HEK293 (cell line): Measurements from ENCODE around the gene S100A2.

Experiments
- CTCF ChIA-PET: fragments of 350-600 bp; formaldehyde crosslinking; extraction: SDS; loops from one replicate; lab custom pipeline; 2021; ENCODE audit warnings: antibody characterized with exemption; lab: Yijun Ruan, JAX
- POLR2A ChIA-PET: fragments of 300-600 bp; formaldehyde crosslinking; extraction: SDS; loops from one replicate; lab custom pipeline; 2020; ENCODE audit warnings: antibody characterized with exemption, inconsistent platforms; lab: Yijun Ruan, JAX
- H3K27ac ChIP-seq: fragments of 200-500 bp; sonication (Bioruptor generic); 2 replicates; pipeline ENCODE4 v1.5.1; 2014; ENCODE audit warnings: low read depth, low read length, control low read depth, inconsistent platforms; ENCODE audit errors: extremely low read depth
- H3K36me3 ChIP-seq, 2 experiments: fragments of 200-500 bp in 1 of 2; sonication (Bioruptor generic) in 1 of 2; 1 replicate in 1 of 2; 2 replicates in 1 of 2; pipeline ENCODE4 v1.5.1; 2014 to 2017; ENCODE audit warnings: inconsistent platforms in 2 of 2, low read length in 2 of 2; ENCODE audit not compliant: control insufficient read depth in 2 of 2, insufficient read depth in 1 of 2
- H3K4me1 ChIP-seq: fragments of 200-500 bp; sonication (Bioruptor generic); 2 replicates; pipeline ENCODE4 v1.5.1; 2014; ENCODE audit warnings: mild to moderate bottlenecking, low read length, inconsistent platforms; ENCODE audit not compliant: control insufficient read depth, insufficient read depth
- H3K4me3 ChIP-seq: 2 replicates; pipeline ENCODE4 v1.5.1; 2011; ENCODE audit warnings: low read depth, mild to moderate bottlenecking, control low read depth, low read length, moderate library complexity
- H3K9me3 ChIP-seq: fragments of 200-500 bp; sonication (Bioruptor generic); 2 replicates; pipeline ENCODE4 v1.5.1; 2014; ENCODE audit warnings: low read depth, low read length, inconsistent platforms; ENCODE audit not compliant: control insufficient read depth, insufficient read depth
- KLF1 ChIP-seq: fragments of 450-650 bp; formaldehyde crosslinking; IDR thresholded peaks from 2 replicates; pipeline ENCODE4 v1.5.1; 2016; ENCODE audit warnings: missing biosample characterization, missing genetic modification characterization
- OVOL3 ChIP-seq: fragments of 450-650 bp; formaldehyde crosslinking; IDR thresholded peaks from 2 replicates; pipeline ENCODE4 v1.5.1; 2016; ENCODE audit warnings: missing biosample characterization, missing genetic modification characterization
- ZFHX2 ChIP-seq: fragments of 450-650 bp; formaldehyde crosslinking; conservative IDR thresholded peaks from 2 replicates; pipeline ENCODE4 v1.5.1; 2016; ENCODE audit warnings: missing biosample characterization, missing genetic modification characterization
- ZFP3 ChIP-seq: fragments of 450-650 bp; formaldehyde crosslinking; IDR thresholded peaks from 2 replicates; pipeline ENCODE4 v1.5.1; 2016; ENCODE audit warnings: low read depth, missing biosample characterization, missing genetic modification characterization
- ZNF155 ChIP-seq: fragments of 450-650 bp; formaldehyde crosslinking; IDR thresholded peaks from 2 replicates; pipeline ENCODE4 v1.5.1; 2016; ENCODE audit warnings: missing biosample characterization, missing genetic modification characterization
- ZNF169 ChIP-seq: fragments of 450-650 bp; formaldehyde crosslinking; IDR thresholded peaks from 2 replicates; pipeline ENCODE4 v1.5.1; 2016; ENCODE audit warnings: missing biosample characterization, missing genetic modification characterization
- ZNF214 ChIP-seq: fragments of 450-650 bp; formaldehyde crosslinking; IDR thresholded peaks from 2 replicates; pipeline ENCODE4 v1.5.1; 2017; ENCODE audit warnings: missing biosample characterization, mild to moderate bottlenecking, missing genetic modification characterization, borderline replicate concordance
- ZNF341 ChIP-seq: fragments of 450-650 bp; formaldehyde crosslinking; IDR thresholded peaks from 2 replicates; pipeline ENCODE4; 2016; ENCODE audit warnings: low read depth, missing biosample characterization, missing genetic modification characterization
- ZNF510 ChIP-seq: fragments of 450-650 bp; formaldehyde crosslinking; IDR thresholded peaks from 2 replicates; pipeline ENCODE4 v1.5.1; 2018; ENCODE audit warnings: mild to moderate bottlenecking, missing genetic modification characterization, missing biosample characterization; ENCODE audit not compliant: insufficient replicate concordance
- ZNF560 ChIP-seq: fragments of 450-650 bp; formaldehyde crosslinking; IDR thresholded peaks from 2 replicates; pipeline ENCODE4 v1.5.1; 2017; ENCODE audit warnings: missing biosample characterization, missing genetic modification characterization, borderline replicate concordance
- ZNF610 ChIP-seq: fragments of 450-650 bp; formaldehyde crosslinking; IDR thresholded peaks from 2 replicates; pipeline ENCODE4 v1.5.1; 2016; ENCODE audit warnings: missing biosample characterization, missing genetic modification characterization, borderline replicate concordance
- ZNF621 ChIP-seq: fragments of 450-650 bp; formaldehyde crosslinking; IDR thresholded peaks from 2 replicates; pipeline ENCODE4 v1.5.1; 2017; ENCODE audit warnings: missing biosample characterization, missing genetic modification characterization
- ZNF629 ChIP-seq: fragments of 450-650 bp; formaldehyde crosslinking; IDR thresholded peaks from 2 replicates; pipeline ENCODE4 v1.5.1; 2017; ENCODE audit warnings: missing biosample characterization, missing genetic modification characterization
- ZNF701 ChIP-seq: fragments of 450-650 bp; formaldehyde crosslinking; IDR thresholded peaks from 2 replicates; pipeline ENCODE4 v1.5.1; 2016; ENCODE audit warnings: missing biosample characterization, missing genetic modification characterization
- ZSCAN23 ChIP-seq: fragments of 450-650 bp; formaldehyde crosslinking; IDR thresholded peaks from 2 replicates; pipeline ENCODE4 v1.5.1; 2016; ENCODE audit warnings: missing biosample characterization, missing genetic modification characterization
- TF ChIP-seq, protein P1 (sequence below): fragments of 450-650 bp; formaldehyde crosslinking; IDR thresholded peaks from 2 replicates; pipeline ENCODE4 v1.5.1; 2016; ENCODE audit warnings: missing biosample characterization, missing genetic modification characterization
- TF ChIP-seq, protein P2 (sequence below): fragments of 450-650 bp; formaldehyde crosslinking; IDR thresholded peaks from 2 replicates; pipeline ENCODE4 v1.5.1; 2016; ENCODE audit warnings: missing biosample characterization, missing genetic modification characterization, low read depth
- TF ChIP-seq, protein P3 (sequence below): fragments of 450-650 bp; formaldehyde crosslinking; IDR thresholded peaks from 2 replicates; pipeline ENCODE4 v1.5.1; 2016; ENCODE audit warnings: missing biosample characterization, missing genetic modification characterization
- TF ChIP-seq, protein P4 (sequence below): fragments of 450-650 bp; formaldehyde crosslinking; IDR thresholded peaks from 2 replicates; pipeline ENCODE4 v1.5.1; 2017; ENCODE audit warnings: missing biosample characterization, mild to moderate bottlenecking, missing genetic modification characterization, moderate library complexity
- TF ChIP-seq, protein P5 (sequence below): fragments of 450-650 bp; formaldehyde crosslinking; IDR thresholded peaks from 2 replicates; pipeline ENCODE4 v1.5.1; 2016; ENCODE audit warnings: missing biosample characterization, missing genetic modification characterization
- TF ChIP-seq, protein P6 (sequence below): fragments of 450-650 bp; formaldehyde crosslinking; IDR thresholded peaks from 2 replicates; pipeline ENCODE4 v1.5.1; 2016; ENCODE audit warnings: missing biosample characterization, missing genetic modification characterization

The S100A2 gene

DNA sequence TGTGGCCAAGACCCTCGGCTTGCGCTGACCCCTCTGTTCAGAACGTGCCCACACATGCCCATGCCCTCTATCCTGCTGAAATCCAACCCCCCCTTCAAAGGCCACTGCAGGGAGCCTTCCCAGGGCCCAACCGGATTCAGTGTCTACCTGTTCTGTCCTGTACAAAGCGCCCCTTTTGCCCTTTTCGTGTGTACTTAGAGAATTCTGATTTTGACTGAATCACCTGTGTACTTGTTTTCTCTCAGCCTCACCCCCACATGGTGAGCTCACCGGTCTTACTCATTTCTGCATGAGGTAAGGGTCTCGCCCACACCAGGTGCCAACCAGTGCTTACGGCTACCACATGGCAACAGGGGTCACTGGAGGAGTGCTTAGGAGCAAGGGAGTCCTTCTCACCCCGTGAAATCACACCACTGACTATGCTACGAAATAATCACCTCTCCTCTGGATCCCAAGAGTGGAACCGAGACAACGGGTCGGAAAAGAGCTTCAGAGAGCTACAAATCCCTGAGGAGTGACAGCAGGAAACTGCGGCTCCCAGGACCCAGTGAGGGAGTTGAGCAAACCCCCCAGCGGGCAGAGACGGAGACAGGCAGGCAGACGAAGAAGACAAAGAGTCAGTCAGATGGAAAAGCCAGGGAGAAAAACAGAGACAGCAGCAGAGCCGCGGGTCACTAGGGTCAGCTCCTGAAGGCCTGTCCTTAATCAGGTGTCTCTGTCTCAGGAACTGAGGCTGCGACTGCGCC lies 2.1 kb upstream of the S100A2 start (continued):
- TF ChIP-seq, protein P1, sequence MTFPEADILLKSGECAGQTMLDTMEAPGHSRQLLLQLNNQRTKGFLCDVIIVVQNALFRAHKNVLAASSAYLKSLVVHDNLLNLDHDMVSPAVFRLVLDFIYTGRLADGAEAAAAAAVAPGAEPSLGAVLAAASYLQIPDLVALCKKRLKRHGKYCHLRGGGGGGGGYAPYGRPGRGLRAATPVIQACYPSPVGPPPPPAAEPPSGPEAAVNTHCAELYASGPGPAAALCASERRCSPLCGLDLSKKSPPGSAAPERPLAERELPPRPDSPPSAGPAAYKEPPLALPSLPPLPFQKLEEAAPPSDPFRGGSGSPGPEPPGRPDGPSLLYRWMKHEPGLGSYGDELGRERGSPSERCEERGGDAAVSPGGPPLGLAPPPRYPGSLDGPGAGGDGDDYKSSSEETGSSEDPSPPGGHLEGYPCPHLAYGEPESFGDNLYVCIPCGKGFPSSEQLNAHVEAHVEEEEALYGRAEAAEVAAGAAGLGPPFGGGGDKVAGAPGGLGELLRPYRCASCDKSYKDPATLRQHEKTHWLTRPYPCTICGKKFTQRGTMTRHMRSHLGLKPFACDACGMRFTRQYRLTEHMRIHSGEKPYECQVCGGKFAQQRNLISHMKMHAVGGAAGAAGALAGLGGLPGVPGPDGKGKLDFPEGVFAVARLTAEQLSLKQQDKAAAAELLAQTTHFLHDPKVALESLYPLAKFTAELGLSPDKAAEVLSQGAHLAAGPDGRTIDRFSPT: peak; percentile 52; the same call in 1 of the 2 replicates
- TF ChIP-seq ZFHX2 (tag by site-specific recombination) (peak; percentile 75), ZNF214 (tag by site-specific recombination) (no peak), ZNF169 (tag by site-specific recombination) (no peak), ZNF610 (tag by site-specific recombination) (no peak), ZFP3 (tag by site-specific recombination) (no peak), KLF1 (tag by site-specific recombination) (no peak), ZNF155 (tag by site-specific recombination) (no peak), ZNF629 (tag by site-specific recombination) (peak; percentile 67), ZNF560 (tag by site-specific recombination) (no peak), ZSCAN23 (no peak)
- TF ChIP-seq, protein P2, sequence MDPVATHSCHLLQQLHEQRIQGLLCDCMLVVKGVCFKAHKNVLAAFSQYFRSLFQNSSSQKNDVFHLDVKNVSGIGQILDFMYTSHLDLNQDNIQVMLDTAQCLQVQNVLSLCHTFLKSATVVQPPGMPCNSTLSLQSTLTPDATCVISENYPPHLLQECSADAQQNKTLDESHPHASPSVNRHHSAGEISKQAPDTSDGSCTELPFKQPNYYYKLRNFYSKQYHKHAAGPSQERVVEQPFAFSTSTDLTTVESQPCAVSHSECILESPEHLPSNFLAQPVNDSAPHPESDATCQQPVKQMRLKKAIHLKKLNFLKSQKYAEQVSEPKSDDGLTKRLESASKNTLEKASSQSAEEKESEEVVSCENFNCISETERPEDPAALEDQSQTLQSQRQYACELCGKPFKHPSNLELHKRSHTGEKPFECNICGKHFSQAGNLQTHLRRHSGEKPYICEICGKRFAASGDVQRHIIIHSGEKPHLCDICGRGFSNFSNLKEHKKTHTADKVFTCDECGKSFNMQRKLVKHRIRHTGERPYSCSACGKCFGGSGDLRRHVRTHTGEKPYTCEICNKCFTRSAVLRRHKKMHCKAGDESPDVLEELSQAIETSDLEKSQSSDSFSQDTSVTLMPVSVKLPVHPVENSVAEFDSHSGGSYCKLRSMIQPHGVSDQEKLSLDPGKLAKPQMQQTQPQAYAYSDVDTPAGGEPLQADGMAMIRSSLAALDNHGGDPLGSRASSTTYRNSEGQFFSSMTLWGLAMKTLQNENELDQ (tag by site-specific recombination): no peak
- TF ChIP-seq, protein P3, sequence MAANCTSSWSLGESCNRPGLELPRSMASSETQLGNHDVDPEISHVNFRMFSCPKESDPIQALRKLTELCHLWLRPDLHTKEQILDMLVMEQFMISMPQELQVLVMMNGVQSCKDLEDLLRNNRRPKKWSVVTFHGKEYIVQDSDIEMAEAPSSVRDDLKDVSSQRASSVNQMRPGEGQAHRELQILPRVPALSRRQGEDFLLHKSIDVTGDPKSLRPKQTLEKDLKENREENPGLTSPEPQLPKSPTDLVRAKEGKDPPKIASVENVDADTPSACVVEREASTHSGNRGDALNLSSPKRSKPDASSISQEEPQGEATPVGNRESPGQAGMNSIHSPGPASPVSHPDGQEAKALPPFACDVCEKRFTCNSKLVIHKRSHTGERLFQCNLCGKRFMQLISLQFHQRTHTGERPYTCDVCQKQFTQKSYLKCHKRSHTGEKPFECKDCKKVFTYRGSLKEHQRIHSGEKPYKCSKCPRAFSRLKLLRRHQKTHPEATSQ: no peak
- TF ChIP-seq, protein P4, sequence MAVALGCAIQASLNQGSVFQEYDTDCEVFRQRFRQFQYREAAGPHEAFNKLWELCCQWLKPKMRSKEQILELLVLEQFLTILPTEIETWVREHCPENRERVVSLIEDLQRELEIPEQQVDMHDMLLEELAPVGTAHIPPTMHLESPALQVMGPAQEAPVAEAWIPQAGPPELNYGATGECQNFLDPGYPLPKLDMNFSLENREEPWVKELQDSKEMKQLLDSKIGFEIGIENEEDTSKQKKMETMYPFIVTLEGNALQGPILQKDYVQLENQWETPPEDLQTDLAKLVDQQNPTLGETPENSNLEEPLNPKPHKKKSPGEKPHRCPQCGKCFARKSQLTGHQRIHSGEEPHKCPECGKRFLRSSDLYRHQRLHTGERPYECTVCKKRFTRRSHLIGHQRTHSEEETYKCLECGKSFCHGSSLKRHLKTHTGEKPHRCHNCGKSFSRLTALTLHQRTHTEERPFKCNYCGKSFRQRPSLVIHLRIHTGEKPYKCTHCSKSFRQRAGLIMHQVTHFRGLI (tag by site-specific recombination): no peak

DNA sequence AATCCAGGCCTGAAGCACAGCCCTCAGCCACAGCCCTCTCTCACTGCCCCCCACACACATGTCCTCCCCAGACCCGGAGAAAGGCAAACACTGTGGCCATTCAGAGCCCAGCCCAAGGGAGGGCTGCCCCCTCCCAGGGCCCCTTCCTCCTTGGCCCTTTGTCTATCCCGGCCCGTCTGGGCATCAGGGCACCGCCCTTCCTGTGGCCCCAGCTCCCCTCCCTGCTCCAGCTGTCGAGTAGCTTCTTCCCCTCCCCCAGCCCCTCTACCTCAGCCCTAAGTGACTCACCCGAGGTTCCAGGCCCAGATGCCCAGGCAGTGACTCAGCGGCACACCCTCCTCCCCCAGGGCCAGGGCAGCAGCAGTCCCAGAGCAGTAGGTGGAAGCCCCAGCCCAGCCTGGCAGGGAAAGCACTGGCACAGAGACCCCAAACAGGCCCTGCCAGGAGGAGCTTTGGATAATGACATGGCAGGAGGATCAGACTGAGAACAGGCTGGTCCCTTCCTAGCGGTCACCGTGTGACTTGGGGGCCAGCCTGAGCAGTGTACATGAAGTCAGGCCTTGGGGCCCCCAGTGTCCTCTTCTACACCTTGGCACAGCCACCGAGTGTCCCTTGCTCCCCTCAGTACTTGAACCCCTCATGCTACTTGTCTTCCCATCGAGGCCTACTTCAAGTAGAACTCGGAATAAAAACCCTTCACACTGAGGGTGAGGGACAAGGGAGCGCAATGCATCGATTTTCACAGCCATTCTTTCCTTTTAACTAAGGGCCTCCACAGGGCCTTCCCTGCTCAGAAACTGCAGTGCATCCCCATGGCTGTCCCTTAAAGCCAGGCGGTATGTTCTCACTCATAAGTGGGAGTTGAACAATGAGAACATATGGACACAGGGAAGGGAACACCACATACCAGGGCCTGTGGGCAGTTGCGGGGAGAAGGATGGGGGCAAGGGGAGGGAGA lies 1.0 kb upstream of the S100A2 start:
- no peak overlapping the region for H3K4me3 ChIP-seq
- no peaks in the 10 kb centered on the region for H3K36me3 ChIP-seq
- H3K9me3 ChIP-seq: no peaks in the 10 kb centered on the region
- ChIA-PET CTCF (interaction anchor here (0.6 to 3.1 kb wide), 8 partner anchors 10 to 89 kb away, joined by 3 to 28 read pairs (median 5); partner anchors contain the start of gene S100A13), POLR2A (interaction anchor here (0.8 to 1.9 kb wide), 17 partner anchors 13 to 424 kb away, joined by 3 to 27 read pairs (median 5); partner anchors contain the start of genes CHTOP, INTS3, RPS27 and S100A13)
- H3K4me1 ChIP-seq: peaks cover 7% of the 10 kb centered on the region
- H3K27ac ChIP-seq: peak overlapping the region; percentile 77
- TF ChIP-seq OVOL3 (tag by site-specific recombination) (no peak), ZNF510 (tag by site-specific recombination) (no peak), ZNF701 (tag by site-specific recombination) (no peak), ZNF341 (tag by site-specific recombination) (peak; percentile 88), ZNF621 (no peak)
- TF ChIP-seq, protein P5, sequence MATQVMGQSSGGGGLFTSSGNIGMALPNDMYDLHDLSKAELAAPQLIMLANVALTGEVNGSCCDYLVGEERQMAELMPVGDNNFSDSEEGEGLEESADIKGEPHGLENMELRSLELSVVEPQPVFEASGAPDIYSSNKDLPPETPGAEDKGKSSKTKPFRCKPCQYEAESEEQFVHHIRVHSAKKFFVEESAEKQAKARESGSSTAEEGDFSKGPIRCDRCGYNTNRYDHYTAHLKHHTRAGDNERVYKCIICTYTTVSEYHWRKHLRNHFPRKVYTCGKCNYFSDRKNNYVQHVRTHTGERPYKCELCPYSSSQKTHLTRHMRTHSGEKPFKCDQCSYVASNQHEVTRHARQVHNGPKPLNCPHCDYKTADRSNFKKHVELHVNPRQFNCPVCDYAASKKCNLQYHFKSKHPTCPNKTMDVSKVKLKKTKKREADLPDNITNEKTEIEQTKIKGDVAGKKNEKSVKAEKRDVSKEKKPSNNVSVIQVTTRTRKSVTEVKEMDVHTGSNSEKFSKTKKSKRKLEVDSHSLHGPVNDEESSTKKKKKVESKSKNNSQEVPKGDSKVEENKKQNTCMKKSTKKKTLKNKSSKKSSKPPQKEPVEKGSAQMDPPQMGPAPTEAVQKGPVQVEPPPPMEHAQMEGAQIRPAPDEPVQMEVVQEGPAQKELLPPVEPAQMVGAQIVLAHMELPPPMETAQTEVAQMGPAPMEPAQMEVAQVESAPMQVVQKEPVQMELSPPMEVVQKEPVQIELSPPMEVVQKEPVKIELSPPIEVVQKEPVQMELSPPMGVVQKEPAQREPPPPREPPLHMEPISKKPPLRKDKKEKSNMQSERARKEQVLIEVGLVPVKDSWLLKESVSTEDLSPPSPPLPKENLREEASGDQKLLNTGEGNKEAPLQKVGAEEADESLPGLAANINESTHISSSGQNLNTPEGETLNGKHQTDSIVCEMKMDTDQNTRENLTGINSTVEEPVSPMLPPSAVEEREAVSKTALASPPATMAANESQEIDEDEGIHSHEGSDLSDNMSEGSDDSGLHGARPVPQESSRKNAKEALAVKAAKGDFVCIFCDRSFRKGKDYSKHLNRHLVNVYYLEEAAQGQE (tag by site-specific recombination): peak; percentile 41; the same call in 1 of the 2 replicates
- TF ChIP-seq, protein P6, sequence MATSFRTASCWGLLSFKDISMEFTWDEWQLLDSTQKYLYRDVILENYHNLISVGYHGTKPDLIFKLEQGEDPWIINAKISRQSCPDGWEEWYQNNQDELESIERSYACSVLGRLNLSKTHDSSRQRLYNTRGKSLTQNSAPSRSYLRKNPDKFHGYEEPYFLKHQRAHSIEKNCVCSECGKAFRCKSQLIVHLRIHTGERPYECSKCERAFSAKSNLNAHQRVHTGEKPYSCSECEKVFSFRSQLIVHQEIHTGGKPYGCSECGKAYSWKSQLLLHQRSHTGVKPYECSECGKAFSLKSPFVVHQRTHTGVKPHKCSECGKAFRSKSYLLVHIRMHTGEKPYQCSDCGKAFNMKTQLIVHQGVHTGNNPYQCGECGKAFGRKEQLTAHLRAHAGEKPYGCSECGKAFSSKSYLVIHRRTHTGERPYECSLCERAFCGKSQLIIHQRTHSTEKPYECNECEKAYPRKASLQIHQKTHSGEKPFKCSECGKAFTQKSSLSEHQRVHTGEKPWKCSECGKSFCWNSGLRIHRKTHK (tag by site-specific recombination): no peak
